Psoas muscle (tissue), 8 donors: ENCODE results near the gene KRTAP4-6. TPM values are rescaled to one million over a fixed set of nuclear protein-coding genes. Genes with fewer than 3 reads are reported as not detected.
"Not testable (repeated sequence)": the region's sequence is repeated elsewhere in the genome, so short reads cannot be mapped to it uniquely, and the experiment has no call there.

Source experiments
- ATAC-seq, 4 donors: fragments of 200-7000 bp; cut with Tn5 transposase; one replicate each; pipeline ENCODE4 v1.9.1; 2020; ENCODE audit warnings: moderate library complexity in 3 of 4, mild to moderate bottlenecking in 2 of 4
- DNase-seq, 2 donors: peaks; one replicate each; pipeline ENCODE4 v3.0.0-alpha.2; 2020
- H3K27ac ChIP-seq: fragments of 200-600 bp; one replicate; pipeline ENCODE4 v1.8.0; 2022
- H3K27me3 ChIP-seq, 3 donors: fragments of 200-600 bp in 1 of 3; one replicate each; pipeline versions ENCODE4 v1.6.1 to v1.8.0; 2013 to 2022; ENCODE audit warnings: low read length in 2 of 3, mild to moderate bottlenecking in 2 of 3, moderate library complexity in 1 of 3; ENCODE audit not compliant: insufficient read depth in 3 of 3
- H3K36me3 ChIP-seq, 2 donors: fragments of 200-600 bp in 1 of 2; one replicate each; pipeline versions ENCODE4 v1.6.1 to v1.8.0; 2013 to 2022; ENCODE audit warnings: low read depth in 1 of 2, mild to moderate bottlenecking in 1 of 2, moderate library complexity in 1 of 2; ENCODE audit not compliant: insufficient read depth in 1 of 2
- H3K4me1 ChIP-seq: fragments of 200-600 bp; one replicate; pipeline ENCODE4 v1.8.0; 2022
- H3K4me3 ChIP-seq: fragments of 200-600 bp; one replicate; pipeline ENCODE4 v1.8.0; 2022; ENCODE audit warnings: mild to moderate bottlenecking
- H3K9me3 ChIP-seq: fragments of 200-600 bp; one replicate; pipeline ENCODE4 v1.8.0; 2022
- CTCF ChIP-seq: fragments of 200-600 bp; IDR thresholded peaks from one replicate; pipeline ENCODE4 v1.8.0; 2022; ENCODE audit warnings: antibody characterized with exemption
- WGBS, 3 donors: extraction: QIAGEN DNeasy Blood & Tissue Kit; methylation state at CpG; one replicate each; pipeline versions ENCODE4 v1.1.6 to v1.1.7; 2013; 5-methylcytosine and 5-hydroxymethylcytosine counted together
- intact Hi-C, 2 donors: fragments of 100-400 bp; cut with DNase I; formaldehyde crosslinking; loops; one replicate each; pipeline versions ENCODE4 v1.11.0 to v1.14.2; 2022
- polyA plus RNA-seq, 3 donors: library from polyadenylated mRNA; stranded (reverse); fragments of 200-250 nt; gene quantifications; one replicate each; pipeline ENCODE4 v1.2.3, GENCODE V29; 2013
- total RNA-seq, 4 donors: library from RNA; stranded (reverse); fragmentation: NEBNext Ultra II Directional in 2 of 4; extraction: Animal tissue kit (Norgen Biotek cat#: 25700) in 2 of 4; gene quantifications; one replicate each; pipeline versions ENCODE4 v1.2.1 to v1.2.4, GENCODE V29; 2021 to 2023
- donor health status: healthy with polysubstance abuse.
- donor health status: DM: no; HTN: no; CAD: no; lungs with moderate emphysema.
- donor health status: Bipolar disorder and iron deficiency.
- donor health status: healthy.
- donor health status: DM: yes; HTN: yes; CAD: no.
- donor health status: DM: no; HTN: no; CAD: no.
- donor health status: DM: no; HTN: no; CAD: no.
- donor health status: DM: yes; HTN: yes; CAD: no.

KRTAP4-6 gene
- total and polyA plus RNA-seq, 7 donors = not detected

DNA sequence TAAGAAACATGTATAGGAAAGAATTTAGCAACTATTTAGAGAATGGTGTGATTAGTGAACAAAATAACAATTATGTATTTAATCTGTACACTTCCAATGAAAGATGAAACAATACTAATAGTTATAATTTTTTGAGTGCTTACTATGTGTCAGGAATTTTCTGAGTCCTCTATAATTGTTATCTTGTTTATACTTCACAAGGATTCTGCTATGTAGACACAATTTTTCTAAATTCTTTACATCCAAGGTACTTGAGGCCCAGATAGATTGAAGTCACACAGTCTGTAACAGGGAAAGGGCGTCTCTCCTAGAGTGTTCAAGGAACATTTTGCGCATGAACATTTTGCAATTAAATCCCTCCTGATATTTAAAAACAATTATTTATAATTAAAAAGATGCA is 15.3 kb downstream of the KRTAP4-6 start:
- H3K27ac ChIP-seq = no peak overlapping the region
- DNase-seq (no peak), ATAC-seq (no peak)
- intact Hi-C loops = no loop called here
- 69 to 96% (median 94%) methylated on average over 2 of the region's 2 CpGs for WGBS, 3 donors
- peaks cover 0 to 6% (median 0%) of the 10 kb centered on the region in 3 donors for H3K27me3 ChIP-seq
- peaks cover 7% of the 10 kb centered on the region for H3K9me3 ChIP-seq
- H3K36me3 ChIP-seq = no peaks in the 10 kb centered on the region
- no peak overlapping the region for H3K4me3 ChIP-seq
- TF ChIP-seq CTCF = no peak
- H3K4me1 ChIP-seq = no peaks in the 10 kb centered on the region

- H3K9me3 ChIP-seq, H3K27ac ChIP-seq, H3K36me3 ChIP-seq, DNase-seq, H3K4me3 ChIP-seq, H3K4me1 ChIP-seq, intact Hi-C loops, ATAC-seq, H3K27me3 ChIP-seq: not testable (repeated sequence)
- WGBS, 3 donors = 62 to 76% (median 71%) methylated on average over 3 of the region's 3 CpGs
These were observed 16.4 kb downstream of the KRTAP4-6 start, which contains the start of gene KRTAP4-12 for GRCh38 chr17:41123991-41124371. Gene KRTAP4-12, minus strand, starts transcription at chr17:41124182. Its CDS starts 60 bp downstream, at chr17:41124122.

DNA sequence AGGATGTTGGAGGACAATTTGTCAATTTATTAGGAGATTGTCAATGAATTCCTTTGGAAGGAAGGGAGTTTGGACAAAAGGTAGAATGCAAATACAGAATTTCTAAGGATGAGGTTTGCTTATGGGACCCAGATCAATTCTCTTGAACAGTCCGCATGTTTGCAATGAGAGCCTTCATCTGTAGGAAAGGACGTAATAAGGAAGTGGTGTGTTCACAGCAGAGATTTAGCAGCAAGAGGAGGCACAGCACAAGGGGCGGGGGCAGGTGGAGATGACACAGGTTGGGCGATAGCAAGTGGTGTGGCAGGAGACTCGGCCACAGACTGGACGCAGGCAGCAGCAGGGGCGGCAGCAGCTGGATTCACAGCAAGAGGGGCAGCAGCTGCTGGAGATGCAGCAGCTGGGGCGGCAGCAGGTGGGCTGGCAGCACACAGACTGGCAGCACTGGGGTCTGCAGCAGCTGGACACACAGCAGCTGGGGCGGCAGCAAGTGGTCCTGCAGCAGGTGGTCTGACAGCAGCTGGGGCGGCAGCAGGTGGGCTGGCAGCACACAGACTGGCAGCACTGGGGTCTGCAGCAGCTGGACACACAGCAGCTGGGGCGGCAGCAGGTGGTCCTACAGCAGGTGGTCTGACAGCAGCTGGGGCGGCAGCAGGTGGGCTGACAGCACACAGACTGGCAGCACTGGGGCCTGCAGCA is 16.9 kb downstream of the KRTAP4-6 start:
- H3K27ac ChIP-seq, H3K4me1 ChIP-seq, H3K4me3 ChIP-seq, ATAC-seq, H3K9me3 ChIP-seq, H3K36me3 ChIP-seq, intact Hi-C loops, DNase-seq, H3K27me3 ChIP-seq: not testable (repeated sequence)
- 75 to 89% (median 88%) methylated on average over 10 to 12 of the region's 12 CpGs for WGBS, 3 donors

GRCh38 chr17:41121742-41122141 is 18.6 kb downstream of the KRTAP4-6 start:
- Histone ChIP-seq H3K4me1 (no peaks in the 10 kb centered on the region), H3K4me3 (no peak overlapping the region), H3K36me3 (no peaks in the 10 kb centered on the region), H3K27me3 (peaks cover 0 to 9% (median 0%) of the 10 kb centered on the region in 3 donors), H3K27ac (no peak overlapping the region), H3K9me3 (no peaks in the 10 kb centered on the region)
- no peak for ATAC-seq
- no peak for DNase-seq
- TF ChIP-seq CTCF = no peak
- intact Hi-C loops = no loop called here
- WGBS, 3 donors = 78 to 92% (median 87%) methylated on average over 2 of the region's 2 CpGs

DNA sequence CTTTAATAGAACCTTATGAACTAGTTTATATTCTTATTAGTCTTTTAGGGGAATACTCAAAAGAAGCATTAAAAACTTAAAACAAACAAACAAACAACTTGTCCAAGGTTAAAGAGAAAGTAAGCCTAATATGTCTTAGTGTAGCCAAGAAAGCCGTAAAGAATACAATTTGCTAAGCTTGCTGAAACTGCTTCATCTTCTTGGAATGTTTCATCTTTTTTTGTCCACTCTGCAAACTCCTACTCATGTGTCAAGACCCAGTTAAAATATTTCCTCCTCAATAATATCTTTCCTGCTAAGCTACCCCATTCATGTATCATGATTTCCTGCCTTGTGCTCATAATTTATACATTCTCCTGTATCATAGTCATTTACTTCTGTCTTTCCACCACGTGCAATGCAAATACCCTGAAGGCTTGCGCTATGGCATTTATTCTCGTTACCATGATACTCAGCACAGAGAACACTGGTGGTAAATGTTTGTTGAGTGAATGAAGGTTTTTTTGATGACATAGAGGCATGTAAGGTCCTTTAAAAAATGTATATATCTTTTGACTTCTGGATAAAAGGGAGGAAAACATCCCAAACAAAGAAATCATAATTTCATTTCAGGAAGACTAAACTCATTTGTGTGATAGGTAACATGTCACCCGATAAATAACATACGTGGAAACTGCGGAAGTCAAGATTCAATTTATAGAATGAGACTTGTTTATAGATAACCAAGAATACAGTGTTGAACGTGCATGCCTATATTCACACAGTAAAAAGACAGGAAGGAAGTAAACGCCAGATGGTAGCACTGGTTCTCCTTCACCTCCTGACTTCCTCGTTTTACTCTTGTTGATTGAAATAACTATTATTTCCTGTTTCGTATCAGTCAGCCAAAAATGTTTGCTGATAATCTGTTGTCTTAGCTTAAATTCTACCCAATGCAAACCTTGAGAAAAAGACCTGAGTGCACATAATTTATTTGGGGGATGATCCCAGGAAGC is 20.4 kb downstream of the KRTAP4-6 start:
- DNase-seq, intact Hi-C loops, H3K36me3 ChIP-seq, H3K27ac ChIP-seq, H3K9me3 ChIP-seq, ATAC-seq, H3K4me1 ChIP-seq, H3K4me3 ChIP-seq: not testable (repeated sequence)
- H3K27me3 ChIP-seq = peaks cover 0 to 14% (median 0%) of the 10 kb centered on the region in 3 donors
- WGBS, 3 donors = 50 to 67% (median 61%) methylated on average over 11 of the region's 11 CpGs

DNA sequence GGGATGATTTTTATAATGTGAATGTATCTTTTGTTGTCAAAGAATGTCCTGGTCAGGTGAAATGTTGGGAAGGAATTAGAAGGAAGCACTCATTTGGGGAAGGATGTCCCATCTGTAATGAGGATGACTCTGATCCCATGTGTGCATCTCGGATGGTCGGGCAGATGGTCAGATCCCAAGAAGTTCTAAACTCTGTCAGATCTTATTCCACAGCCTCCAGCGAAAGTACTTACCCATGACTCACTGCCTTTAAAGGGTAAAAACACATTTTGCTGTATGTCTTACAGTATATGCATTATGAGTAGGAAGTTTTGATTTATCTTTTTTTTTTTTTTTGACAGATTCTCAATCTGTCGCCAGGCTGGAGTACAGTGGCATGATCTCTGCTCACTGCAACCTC is 21.6 kb downstream of the KRTAP4-6 start:
- Histone ChIP-seq H3K36me3 (no peaks in the 10 kb centered on the region), H3K27me3 (peaks cover 0 to 14% (median 0%) of the 10 kb centered on the region in 3 donors), H3K27ac (no peak overlapping the region), H3K4me3 (no peak overlapping the region), H3K9me3 (no peaks in the 10 kb centered on the region), H3K4me1 (no peaks in the 10 kb centered on the region)
- TF ChIP-seq CTCF = no peak
- ATAC-seq (no peak), DNase-seq (no peak)
- intact Hi-C loops = no loop called here
- WGBS, 3 donors = 89% methylated on average over 4 of the region's 4 CpGs

DNA sequence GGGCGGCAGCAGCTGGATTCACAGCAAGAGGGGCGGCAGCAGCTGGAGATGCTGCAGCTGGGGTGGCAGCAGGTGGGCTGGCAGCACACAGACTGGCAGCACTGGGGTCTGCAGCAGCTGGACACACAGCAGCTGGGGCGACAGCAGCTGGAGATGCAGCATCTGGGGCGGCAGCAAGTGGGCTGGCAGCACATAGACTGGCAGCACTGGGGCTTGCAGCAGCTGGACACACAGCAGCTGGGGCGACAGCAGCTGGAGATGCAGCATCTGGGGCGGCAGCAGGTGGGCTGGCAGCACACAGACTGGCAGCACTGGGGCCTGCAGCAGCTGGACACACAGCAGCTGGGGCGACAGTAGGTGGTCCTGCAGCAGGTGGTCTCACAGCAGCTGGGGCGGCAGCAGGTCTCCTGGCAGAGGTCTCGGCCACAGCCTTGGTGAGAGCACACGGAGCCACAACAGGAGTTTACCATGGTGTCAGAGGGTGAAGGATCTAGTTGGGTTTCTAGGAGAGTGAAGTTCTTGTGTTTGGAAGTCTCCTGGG is 22.4 kb downstream of the KRTAP4-6 start, which contains the start of gene KRTAP4-11:
KRTAP4-11 (minus strand) TSS at position 528 of the 541 bp plus-strand sequence; CDS start at position 470, 58 bp downstream.
- H3K4me3 ChIP-seq, DNase-seq, intact Hi-C loops, H3K27ac ChIP-seq, H3K4me1 ChIP-seq, H3K9me3 ChIP-seq, H3K36me3 ChIP-seq, ATAC-seq: not testable (repeated sequence)
- 54 to 82% (median 74%) methylated on average over 8 to 10 of the region's 10 CpGs for WGBS, 3 donors
- H3K27me3 ChIP-seq = peaks cover 0 to 11% (median 0%) of the 10 kb centered on the region in 3 donors
